GM23338 (cell line): ENCODE results near the gene HMGCLL1.

ENCODE experiments used
- CREB1 ChIP-seq: fragments of 250-450 bp; sonication (Bioruptor Pico); IDR thresholded peaks from 2 replicates; pipeline ENCODE4 v1.5.0; 2020; ENCODE audit warnings: low read depth, mild to moderate bottlenecking, moderate library complexity
- EZH2 ChIP-seq: fragments of 200-600 bp; sonication (generic); IDR thresholded peaks from one replicate; pipeline ENCODE4 v1.8.0; 2017; ENCODE audit warnings: antibody characterized with exemption, mild to moderate bottlenecking, low read depth; ENCODE audit not compliant: unreplicated experiment
- EZH2phosphoT487 ChIP-seq: fragments of 200-600 bp; sonication (generic); IDR thresholded peaks from one replicate; pipeline ENCODE4 v1.8.1; 2018; ENCODE audit warnings: antibody characterized with exemption; ENCODE audit not compliant: unreplicated experiment
- JUNB ChIP-seq: IDR thresholded peaks from one replicate; pipeline ENCODE4 v1.6.1; 2016; ENCODE audit warnings: antibody characterized with exemption; ENCODE audit not compliant: unreplicated experiment
- NANOG ChIP-seq: IDR thresholded peaks from 2 replicates; pipeline ENCODE4 v1.6.1; 2016; ENCODE audit warnings: antibody characterized with exemption, borderline replicate concordance
- POLR2AphosphoS5 ChIP-seq: IDR thresholded peaks from 2 replicates; pipeline ENCODE4 v1.6.1; 2016; ENCODE audit warnings: antibody characterized with exemption, low read depth
- ZNF114 ChIP-seq: fragments of 250-450 bp; sonication (Bioruptor Pico); IDR thresholded peaks from 2 replicates; pipeline ENCODE4 v1.5.0; 2020; ENCODE audit warnings: mild to moderate bottlenecking, moderate library complexity
- ZNF331 ChIP-seq: fragments of 250-450 bp; sonication (Bioruptor Pico); IDR thresholded peaks from 2 replicates; pipeline ENCODE4 v1.5.0; 2020; ENCODE audit warnings: low read depth, mild to moderate bottlenecking, moderate library complexity
- TF ChIP-seq, protein P1 (sequence below): IDR thresholded peaks from one replicate; pipeline ENCODE4 v1.6.1; 2018; ENCODE audit warnings: antibody characterized with exemption; ENCODE audit not compliant: unreplicated experiment
- TF ChIP-seq, protein P2 (sequence below), 2 experiments: fragments of 200-600 bp in 1 of 2; sonication (generic) in 1 of 2; conservative IDR thresholded peaks; 2 replicates each; pipeline versions ENCODE4 v1.5.1 to v1.6.1; 2016 to 2017; ENCODE audit warnings: antibody characterized with exemption in 2 of 2, low read depth in 2 of 2, mild to moderate bottlenecking in 2 of 2, moderate library complexity in 1 of 2
- TF ChIP-seq, protein P3 (sequence below): IDR thresholded peaks from 2 replicates; pipeline ENCODE4 v1.6.1; 2016; ENCODE audit warnings: antibody characterized with exemption
- TF ChIP-seq, protein P4 (sequence below): fragments of 250-450 bp; sonication (Bioruptor Pico); IDR thresholded peaks from 2 replicates; pipeline ENCODE4 v1.5.0; 2020; ENCODE audit warnings: mild to moderate bottlenecking, moderate library complexity

DNA sequence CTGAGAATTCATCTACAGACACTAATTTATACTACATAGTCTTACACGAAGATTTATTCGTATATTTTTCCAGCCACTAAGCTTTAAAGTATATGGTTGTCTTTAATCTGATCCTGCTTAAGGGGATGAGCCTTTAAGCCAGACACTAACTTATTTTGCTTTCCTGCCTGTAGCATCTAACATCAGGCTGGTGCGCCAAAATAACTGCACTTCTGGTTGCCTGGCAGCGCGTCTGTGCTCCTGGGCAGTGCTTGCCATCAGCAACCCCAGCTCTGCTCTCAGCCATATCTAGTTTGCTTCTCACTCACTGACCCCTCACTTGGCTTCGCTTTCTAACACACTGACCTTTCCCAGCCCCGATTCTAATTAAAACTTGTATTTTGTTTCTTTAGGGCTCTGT is 21.8 kb downstream of the HMGCLL1 start:
- TF ChIP-seq, protein P1, sequence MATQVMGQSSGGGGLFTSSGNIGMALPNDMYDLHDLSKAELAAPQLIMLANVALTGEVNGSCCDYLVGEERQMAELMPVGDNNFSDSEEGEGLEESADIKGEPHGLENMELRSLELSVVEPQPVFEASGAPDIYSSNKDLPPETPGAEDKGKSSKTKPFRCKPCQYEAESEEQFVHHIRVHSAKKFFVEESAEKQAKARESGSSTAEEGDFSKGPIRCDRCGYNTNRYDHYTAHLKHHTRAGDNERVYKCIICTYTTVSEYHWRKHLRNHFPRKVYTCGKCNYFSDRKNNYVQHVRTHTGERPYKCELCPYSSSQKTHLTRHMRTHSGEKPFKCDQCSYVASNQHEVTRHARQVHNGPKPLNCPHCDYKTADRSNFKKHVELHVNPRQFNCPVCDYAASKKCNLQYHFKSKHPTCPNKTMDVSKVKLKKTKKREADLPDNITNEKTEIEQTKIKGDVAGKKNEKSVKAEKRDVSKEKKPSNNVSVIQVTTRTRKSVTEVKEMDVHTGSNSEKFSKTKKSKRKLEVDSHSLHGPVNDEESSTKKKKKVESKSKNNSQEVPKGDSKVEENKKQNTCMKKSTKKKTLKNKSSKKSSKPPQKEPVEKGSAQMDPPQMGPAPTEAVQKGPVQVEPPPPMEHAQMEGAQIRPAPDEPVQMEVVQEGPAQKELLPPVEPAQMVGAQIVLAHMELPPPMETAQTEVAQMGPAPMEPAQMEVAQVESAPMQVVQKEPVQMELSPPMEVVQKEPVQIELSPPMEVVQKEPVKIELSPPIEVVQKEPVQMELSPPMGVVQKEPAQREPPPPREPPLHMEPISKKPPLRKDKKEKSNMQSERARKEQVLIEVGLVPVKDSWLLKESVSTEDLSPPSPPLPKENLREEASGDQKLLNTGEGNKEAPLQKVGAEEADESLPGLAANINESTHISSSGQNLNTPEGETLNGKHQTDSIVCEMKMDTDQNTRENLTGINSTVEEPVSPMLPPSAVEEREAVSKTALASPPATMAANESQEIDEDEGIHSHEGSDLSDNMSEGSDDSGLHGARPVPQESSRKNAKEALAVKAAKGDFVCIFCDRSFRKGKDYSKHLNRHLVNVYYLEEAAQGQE, result no peak
- TF ChIP-seq, protein P2, sequence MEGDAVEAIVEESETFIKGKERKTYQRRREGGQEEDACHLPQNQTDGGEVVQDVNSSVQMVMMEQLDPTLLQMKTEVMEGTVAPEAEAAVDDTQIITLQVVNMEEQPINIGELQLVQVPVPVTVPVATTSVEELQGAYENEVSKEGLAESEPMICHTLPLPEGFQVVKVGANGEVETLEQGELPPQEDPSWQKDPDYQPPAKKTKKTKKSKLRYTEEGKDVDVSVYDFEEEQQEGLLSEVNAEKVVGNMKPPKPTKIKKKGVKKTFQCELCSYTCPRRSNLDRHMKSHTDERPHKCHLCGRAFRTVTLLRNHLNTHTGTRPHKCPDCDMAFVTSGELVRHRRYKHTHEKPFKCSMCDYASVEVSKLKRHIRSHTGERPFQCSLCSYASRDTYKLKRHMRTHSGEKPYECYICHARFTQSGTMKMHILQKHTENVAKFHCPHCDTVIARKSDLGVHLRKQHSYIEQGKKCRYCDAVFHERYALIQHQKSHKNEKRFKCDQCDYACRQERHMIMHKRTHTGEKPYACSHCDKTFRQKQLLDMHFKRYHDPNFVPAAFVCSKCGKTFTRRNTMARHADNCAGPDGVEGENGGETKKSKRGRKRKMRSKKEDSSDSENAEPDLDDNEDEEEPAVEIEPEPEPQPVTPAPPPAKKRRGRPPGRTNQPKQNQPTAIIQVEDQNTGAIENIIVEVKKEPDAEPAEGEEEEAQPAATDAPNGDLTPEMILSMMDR (conservative IDR thresholded peaks at IDR 0.05; ENCODE audit: low read depth in 2 of 2), result no peak
- TF ChIP-seq EZH2phosphoT487, result no peak
- TF ChIP-seq, protein P3, sequence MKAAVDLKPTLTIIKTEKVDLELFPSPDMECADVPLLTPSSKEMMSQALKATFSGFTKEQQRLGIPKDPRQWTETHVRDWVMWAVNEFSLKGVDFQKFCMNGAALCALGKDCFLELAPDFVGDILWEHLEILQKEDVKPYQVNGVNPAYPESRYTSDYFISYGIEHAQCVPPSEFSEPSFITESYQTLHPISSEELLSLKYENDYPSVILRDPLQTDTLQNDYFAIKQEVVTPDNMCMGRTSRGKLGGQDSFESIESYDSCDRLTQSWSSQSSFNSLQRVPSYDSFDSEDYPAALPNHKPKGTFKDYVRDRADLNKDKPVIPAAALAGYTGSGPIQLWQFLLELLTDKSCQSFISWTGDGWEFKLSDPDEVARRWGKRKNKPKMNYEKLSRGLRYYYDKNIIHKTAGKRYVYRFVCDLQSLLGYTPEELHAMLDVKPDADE, result no peak
- no peak for TF ChIP-seq EZH2
- no peak for TF ChIP-seq JUNB
- TF ChIP-seq ZNF114 (CRISPR knock-in tag), result no peak
- TF ChIP-seq POLR2AphosphoS5, result no peak
- no peak for TF ChIP-seq CREB1 (CRISPR knock-in tag)
- no peak for TF ChIP-seq ZNF331
- TF ChIP-seq, protein P4, sequence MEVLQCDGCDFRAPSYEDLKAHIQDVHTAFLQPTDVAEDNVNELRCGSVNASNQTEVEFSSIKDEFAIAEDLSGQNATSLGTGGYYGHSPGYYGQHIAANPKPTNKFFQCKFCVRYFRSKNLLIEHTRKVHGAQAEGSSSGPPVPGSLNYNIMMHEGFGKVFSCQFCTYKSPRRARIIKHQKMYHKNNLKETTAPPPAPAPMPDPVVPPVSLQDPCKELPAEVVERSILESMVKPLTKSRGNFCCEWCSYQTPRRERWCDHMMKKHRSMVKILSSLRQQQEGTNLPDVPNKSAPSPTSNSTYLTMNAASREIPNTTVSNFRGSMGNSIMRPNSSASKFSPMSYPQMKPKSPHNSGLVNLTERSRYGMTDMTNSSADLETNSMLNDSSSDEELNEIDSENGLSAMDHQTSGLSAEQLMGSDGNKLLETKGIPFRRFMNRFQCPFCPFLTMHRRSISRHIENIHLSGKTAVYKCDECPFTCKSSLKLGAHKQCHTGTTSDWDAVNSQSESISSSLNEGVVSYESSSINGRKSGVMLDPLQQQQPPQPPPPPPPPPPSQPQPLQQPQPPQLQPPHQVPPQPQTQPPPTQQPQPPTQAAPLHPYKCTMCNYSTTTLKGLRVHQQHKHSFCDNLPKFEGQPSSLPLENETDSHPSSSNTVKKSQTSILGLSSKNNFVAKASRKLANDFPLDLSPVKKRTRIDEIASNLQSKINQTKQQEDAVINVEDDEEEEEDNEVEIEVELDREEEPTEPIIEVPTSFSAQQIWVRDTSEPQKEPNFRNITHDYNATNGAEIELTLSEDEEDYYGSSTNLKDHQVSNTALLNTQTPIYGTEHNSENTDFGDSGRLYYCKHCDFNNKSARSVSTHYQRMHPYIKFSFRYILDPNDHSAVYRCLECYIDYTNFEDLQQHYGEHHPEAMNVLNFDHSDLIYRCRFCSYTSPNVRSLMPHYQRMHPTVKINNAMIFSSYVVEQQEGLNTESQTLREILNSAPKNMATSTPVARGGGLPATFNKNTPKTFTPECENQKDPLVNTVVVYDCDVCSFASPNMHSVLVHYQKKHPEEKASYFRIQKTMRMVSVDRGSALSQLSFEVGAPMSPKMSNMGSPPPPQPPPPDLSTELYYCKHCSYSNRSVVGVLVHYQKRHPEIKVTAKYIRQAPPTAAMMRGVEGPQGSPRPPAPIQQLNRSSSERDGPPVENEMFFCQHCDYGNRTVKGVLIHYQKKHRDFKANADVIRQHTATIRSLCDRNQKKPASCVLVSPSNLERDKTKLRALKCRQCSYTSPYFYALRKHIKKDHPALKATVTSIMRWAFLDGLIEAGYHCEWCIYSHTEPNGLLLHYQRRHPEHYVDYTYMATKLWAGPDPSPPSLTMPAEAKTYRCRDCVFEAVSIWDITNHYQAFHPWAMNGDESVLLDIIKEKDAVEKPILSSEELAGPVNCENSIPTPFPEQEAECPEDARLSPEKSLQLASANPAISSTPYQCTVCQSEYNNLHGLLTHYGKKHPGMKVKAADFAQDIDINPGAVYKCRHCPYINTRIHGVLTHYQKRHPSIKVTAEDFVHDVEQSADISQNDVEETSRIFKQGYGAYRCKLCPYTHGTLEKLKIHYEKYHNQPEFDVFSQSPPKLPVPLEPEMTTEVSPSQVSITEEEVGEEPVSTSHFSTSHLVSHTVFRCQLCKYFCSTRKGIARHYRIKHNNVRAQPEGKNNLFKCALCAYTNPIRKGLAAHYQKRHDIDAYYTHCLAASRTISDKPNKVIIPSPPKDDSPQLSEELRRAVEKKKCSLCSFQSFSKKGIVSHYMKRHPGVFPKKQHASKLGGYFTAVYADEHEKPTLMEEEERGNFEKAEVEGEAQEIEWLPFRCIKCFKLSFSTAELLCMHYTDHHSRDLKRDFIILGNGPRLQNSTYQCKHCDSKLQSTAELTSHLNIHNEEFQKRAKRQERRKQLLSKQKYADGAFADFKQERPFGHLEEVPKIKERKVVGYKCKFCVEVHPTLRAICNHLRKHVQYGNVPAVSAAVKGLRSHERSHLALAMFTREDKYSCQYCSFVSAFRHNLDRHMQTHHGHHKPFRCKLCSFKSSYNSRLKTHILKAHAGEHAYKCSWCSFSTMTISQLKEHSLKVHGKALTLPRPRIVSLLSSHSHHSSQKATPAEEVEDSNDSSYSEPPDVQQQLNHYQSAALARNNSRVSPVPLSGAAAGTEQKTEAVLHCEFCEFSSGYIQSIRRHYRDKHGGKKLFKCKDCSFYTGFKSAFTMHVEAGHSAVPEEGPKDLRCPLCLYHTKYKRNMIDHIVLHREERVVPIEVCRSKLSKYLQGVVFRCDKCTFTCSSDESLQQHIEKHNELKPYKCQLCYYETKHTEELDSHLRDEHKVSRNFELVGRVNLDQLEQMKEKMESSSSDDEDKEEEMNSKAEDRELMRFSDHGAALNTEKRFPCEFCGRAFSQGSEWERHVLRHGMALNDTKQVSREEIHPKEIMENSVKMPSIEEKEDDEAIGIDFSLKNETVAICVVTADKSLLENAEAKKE (CRISPR knock-in tag), result no peak
- no peak for TF ChIP-seq NANOG
